GF-D8 (cell line): Measurements from ENCODE around the gene EAF2.
"Not testable (repeated sequence)": the region's sequence is repeated elsewhere in the genome, so short reads cannot be mapped to it uniquely, and the experiment has no call there.

ENCODE experiments used
- DNase-seq: peaks from one replicate; lab custom pipeline; 2025; lab: John Stamatoyannopoulos, UW

EAF2 gene

DNA sequence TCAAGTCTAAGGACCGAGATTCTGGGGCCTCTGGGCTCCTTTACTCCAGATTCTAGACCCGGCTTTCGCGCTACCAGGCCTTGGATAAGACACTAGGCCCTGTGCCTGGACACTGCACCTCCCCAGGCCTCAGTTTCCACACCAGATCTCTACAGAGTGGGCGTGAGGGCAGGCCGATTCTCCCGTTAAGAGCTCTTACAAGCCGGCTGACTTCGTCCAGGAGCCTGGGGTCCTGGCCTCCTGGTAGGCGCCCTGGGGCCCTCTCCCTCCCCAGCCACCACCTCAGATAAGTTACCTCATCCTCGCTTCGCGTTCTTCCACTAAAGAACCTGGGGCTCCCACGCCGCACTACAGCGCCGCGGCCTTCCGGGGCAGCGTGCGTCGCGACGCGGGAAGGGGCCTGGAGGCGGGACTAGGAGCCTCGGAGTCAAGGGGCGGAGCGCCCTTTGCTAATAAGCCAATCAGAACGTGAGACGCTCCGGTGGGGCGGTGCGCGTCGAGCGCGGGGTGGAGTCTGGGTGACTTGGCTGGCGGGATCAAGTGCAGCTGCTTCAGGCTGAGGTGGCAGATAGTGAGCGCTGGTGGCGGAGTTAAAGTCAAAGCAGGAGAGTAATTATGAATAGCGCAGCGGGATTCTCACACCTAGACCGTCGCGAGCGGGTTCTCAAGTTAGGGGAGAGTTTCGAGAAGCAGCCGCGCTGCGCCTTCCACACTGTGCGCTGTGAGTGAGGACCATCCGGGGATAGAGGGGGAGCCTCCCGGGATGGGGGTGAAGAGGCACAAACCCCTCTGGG lies at the start of gene EAF2, which contains the start of gene IQCB1:
EAF2 (plus strand) TSS at position 539 of the 794 bp plus-strand sequence; CDS start at position 616, 77 bp downstream.
IQCB1 (minus strand) TSS at position 390 of the 794 bp plus-strand sequence. CDS start 6,100 bp downstream, outside the sequence.
- peak; percentile 89 for DNase-seq

DNA sequence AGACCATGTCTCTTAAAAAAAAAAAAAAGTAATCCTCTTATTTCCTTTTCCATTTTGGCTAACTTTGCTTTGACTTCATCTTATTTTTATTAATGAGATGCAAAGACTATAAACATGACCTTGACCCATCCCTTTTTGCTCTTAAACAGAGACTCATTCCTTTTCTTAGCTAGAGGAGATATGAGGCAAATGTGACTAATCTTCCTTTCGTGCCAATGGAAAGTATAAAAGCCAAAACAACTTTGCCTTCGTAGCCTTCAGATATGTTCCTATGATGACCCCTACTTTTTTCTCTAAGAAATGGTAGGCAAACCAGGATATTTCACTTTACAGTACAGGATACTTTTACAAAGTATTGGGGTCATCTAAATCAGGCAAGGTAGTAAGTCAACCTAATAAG lies 48.5 kb upstream of the EAF2 start:
- DNase-seq = no peak

- DNase-seq = no peak
These were observed 41.9 kb upstream of the EAF2 start for GRCh38 chr3:121793078-121793477.

DNA sequence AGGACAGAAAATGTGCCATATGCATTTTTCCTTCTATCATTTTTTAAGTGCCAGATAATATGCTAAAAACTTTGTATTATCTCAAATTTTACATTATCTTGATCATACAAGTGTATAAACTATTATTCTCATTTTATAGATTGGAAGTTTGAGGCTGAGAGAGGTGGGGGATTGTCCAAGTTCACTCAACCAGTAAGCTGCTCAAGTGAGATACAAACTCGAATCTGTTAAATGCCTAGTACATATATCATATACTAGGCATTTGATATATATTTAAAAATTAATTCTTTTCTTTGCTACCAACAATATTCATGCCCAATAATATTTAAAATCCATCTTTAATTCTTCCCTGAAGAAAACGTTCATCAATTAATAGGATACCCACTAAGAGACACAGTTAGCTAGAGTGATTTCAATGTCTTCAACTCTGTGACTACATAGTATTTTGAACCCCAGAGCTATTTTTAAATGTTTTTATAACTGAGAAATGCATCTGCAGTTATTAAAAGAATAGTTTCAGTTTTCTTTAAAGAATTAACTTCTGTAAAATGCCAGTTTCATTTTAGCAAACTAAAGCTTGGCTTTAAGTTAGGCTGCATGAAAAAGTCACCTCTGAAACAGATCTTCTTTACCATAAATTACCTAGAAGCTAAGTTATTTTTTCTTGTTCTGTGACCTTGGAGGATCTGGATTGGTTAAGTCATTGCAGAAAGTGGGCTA lies 40.6 kb upstream of the EAF2 start:
- DNase-seq = no peak

- DNase-seq = no peak
These were observed 38.0 kb upstream of the EAF2 start for GRCh38 chr3:121796970-121797369.

DNA sequence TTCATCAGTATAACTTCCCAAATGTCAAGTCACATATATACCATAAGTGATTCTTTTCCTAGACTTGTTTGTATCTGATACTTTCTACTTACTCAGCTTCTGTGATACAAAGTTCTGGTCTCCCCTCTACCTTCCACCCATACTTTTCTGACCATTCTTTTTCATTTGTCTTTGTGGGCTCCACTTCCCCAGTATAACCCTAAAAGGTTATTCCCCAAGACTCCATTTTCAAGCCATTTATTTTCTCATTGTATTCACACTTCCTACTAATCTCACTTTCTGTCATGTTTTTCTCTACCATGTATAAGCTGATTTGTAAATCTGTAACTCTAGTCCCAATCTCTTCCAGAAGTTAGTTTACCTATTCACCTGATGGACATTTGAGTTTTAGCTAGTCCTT lies 34.1 kb upstream of the EAF2 start:
- DNase-seq = no peak

DNA sequence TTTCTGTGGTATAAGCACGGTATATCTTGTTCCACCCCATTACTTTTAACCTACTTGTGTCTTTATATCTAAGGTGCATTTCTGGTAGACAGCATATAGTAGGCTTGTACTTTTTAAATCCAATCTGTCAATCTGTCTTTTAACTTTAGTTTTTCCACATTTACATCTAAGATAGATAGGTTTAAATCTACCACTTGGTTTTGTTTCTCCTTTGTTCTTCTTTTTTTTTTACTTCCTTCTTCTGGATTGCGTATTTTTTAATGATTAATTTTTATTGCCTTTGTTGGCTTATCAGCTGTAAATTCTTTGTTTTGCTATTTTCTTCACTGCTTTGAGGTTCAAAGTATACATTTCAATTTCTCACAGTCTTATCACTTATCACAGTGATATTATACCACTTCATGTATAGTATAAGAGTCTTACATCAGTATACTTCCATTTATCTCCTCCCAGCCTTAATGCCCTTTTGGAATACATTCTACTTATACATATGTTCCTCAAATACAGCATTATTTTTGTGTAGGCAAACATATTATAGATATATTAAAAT lies 31.2 kb upstream of the EAF2 start:
- no peak for DNase-seq

DNA sequence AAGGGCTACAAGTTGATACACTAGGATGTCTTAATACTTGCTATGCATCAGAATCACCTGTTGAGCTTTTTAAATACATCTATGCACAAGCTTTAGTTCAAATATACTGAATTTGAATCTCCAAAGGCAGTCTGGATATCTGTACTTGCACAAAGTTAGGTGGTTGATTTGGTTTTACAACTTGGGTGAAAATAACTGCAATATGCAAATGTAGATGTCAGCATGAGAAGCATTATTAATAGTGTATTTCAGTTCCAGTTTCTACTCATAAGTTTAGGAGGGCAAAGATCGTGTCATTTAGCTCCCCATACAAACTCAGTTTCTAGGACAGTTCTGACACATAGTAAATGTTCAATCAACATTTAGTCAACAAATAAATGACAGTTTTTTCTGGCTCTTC lies 25.8 kb upstream of the EAF2 start:
- no peak for DNase-seq

DNA sequence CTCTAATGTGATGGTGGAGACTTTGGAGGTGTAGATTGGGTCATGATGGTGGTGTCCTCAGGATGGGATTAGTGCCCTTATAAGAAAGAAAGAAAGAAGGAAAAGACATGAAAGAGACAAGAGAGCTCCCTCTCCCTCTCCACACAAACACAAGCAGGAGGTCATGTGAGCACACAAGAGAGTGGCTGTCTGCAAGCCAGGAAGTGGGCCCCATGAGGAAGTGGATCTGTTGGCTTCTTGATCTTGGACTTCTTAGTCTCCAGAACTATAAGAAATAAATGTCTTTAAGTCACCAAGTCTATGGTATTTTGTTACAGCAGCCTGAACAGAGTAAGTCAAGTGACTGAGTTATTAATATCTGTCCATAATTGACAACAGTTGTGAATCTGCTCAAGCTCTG lies 17.3 kb upstream of the EAF2 start:
- no peak for DNase-seq

- no peak for DNase-seq
These were observed 16.4 kb upstream of the EAF2 start for GRCh38 chr3:121818578-121818977.

GRCh38 chr3:121819236-121819635 lies 15.8 kb upstream of the EAF2 start:
- no peak for DNase-seq

GRCh38 chr3:121821421-121822199 lies 13.4 kb upstream of the EAF2 start:
- DNase-seq = no peak

DNA sequence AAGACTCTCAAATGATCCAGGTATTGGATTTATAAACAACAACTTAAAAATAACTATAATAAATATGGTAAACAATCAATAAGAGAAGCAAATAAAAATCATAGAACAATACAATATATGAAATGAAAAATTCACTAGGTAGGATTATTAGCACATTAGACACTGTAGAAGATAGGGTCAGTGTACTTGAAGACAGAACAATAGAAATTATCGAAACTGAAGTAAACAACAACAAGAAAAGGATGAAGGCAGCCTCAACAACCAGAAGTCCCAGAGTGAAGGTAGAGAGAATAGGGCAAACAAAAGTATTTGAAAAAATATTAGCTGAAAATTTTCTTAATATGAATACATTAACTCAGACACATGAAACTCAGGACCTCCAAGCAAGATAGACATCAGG lies 12.0 kb upstream of the EAF2 start:
- no peak for DNase-seq

DNA sequence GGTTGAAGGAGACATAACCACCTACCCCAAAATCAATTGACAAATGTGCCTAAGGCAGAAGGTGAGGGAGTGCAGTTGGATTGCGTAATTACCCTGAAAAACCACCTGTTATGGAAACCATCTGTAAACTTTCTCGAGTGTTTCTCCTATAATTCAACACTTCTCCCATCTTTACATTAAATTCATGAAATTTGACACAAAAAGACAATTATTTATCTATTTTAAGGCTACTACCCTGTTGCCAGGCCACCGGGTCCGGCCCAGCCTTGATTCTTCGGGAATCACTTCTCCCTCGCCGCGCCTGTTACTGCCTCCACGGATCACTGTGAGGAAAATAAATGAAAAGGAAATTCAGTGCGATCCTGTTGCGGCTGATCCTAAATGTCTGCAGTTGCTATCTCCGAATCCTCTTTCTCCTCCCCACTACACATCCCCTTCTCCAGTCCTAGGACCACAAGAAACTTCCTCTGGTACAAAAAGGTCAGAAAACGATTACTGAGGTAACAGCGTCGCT lies 795 bp upstream of the EAF2 start:
- peak; percentile 8 for DNase-seq

GRCh38 chr3:121835465-121835801 lies 424 bp downstream of the EAF2 start:
- no peak for DNase-seq

DNA sequence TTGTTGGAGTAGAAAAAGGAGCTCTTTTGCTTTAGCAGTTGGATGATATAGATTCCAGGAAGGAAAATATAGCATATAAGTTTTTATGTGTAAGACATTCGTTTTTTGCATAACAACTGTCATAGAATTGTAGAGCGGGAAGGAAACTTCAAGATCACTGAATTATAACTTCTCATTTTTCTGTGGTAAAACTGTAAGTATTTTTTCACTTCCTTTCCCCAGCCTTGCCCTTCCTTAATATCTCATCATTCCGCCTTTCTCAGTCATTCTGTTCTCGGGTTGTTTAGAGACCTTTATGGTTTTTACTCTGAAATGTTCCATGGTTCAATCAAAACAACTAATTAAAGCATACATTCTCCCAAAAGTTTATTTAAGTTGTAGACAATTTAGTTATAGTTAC lies 1.1 kb downstream of the EAF2 start:
- peak; percentile 44 for DNase-seq

- DNase-seq = peak; percentile 16
These were observed 1.5 kb downstream of the EAF2 start for GRCh38 chr3:121836481-121836880.

DNA sequence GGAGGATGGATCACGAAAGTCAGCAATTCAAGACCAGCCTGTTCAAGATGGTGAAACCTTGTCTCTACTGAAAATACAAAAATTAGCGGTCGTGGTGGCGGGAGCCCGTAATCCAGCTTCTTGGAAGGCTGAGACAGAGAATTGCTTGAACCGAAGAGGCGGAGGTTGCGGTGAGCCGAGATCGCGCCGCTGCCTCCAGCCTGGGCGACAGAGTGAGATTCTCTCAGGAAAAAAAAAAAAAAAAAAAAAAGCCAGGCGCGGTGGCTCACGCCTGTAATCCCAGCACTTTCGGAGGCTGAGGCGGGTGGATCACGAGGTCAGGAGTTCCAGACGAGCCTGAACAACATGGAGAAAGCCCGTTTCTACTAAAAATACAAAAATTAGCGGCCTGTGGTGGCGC lies 5.0 kb downstream of the EAF2 start:
- DNase-seq = no peak

GRCh38 chr3:121844892-121845291 lies 9.9 kb downstream of the EAF2 start:
- DNase-seq = no peak

DNA sequence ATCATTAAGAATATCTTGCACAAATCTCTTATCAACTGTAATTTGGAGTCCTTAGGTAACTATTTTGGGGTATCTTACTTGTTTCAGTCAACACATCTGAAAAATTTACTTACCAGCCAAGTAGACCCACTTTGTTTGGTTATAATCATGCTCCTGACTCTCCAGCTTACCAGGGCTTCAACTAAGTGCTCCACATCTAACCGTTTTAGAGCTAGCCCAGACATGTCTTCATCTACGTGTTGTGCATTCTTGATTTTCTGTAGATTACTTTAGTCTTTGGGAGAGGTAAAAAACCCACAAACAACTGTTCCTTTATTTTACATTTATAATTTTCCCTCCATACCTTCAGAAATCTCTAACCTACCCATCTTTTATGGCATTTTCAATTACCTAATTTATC lies 17.2 kb downstream of the EAF2 start:
- DNase-seq = no peak

GRCh38 chr3:121855555-121855954 lies 20.5 kb downstream of the EAF2 start:
- DNase-seq = no peak

DNA sequence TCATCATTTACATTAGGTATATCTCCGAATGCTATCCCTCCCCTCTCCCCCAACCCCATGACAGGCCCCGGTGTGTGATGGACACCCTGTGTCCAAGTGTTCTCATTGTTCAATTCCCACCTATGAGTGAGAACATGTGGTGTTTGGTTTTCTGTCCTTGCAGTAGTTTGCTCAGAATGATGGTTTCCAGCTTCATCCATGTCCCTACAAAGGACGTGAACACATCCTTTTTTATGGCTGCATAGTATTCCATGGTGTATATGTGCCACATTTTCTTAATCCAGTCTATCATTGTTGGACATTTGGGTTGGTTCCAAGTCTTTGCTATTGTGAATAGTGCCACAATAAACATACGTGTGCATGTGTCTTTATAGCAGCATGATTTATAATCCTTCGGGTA lies 22.8 kb downstream of the EAF2 start:
- DNase-seq = not testable (repeated sequence)
